ENCODE results near the gene EOGT.

EOGT gene

GRCh38 chr3:68943753-68944500 is 69.6 kb downstream of the EOGT start:
- no peak for TF ChIP-seq CTCF (IDR thresholded peaks at IDR 0.05; ENCODE audit: insufficient read depth, low read depth, low read length, missing control alignments)
- DNase-seq (ENCODE audit: low read depth), result no peak
- H3K4me3 ChIP-seq (ENCODE audit: low read length), result no peak overlapping the region

GRCh38 chr3:68941055-68941454 is 72.4 kb downstream of the EOGT start:
- H3K4me3 ChIP-seq (ENCODE audit: low read length), result no peak overlapping the region
- no peak for TF ChIP-seq CTCF (IDR thresholded peaks at IDR 0.05; ENCODE audit: insufficient read depth, low read depth, low read length, missing control alignments)
- no peak for DNase-seq (ENCODE audit: low read depth)

GRCh38 chr3:68936856-68937255 is 76.6 kb downstream of the EOGT start:
- no peak for TF ChIP-seq CTCF (IDR thresholded peaks at IDR 0.05; ENCODE audit: insufficient read depth, low read depth, low read length, missing control alignments)
- H3K4me3 ChIP-seq (ENCODE audit: low read length), result no peak overlapping the region
- DNase-seq (ENCODE audit: low read depth), result no peak

GRCh38 chr3:68935778-68936177 is 77.7 kb downstream of the EOGT start:
- no peak for TF ChIP-seq CTCF (IDR thresholded peaks at IDR 0.05; ENCODE audit: insufficient read depth, low read depth, low read length, missing control alignments)
- no peak overlapping the region for H3K4me3 ChIP-seq (ENCODE audit: low read length)
- no peak for DNase-seq (ENCODE audit: low read depth)

- H3K4me3 ChIP-seq (ENCODE audit: low read length), result no peak overlapping the region
- TF ChIP-seq CTCF (IDR thresholded peaks at IDR 0.05; ENCODE audit: insufficient read depth, low read depth, low read length, missing control alignments), result no peak
- no peak for DNase-seq (ENCODE audit: low read depth)
These were observed 81.9 kb downstream of the EOGT start for GRCh38 chr3:68931406-68932149.

Data from epithelial cell of esophagus (primary cell).